Keratinocyte (primary cell): ENCODE measurements around the gene ATP5F1B.

Experiments
- CTCF ChIP-seq, 3 experiments: IDR thresholded peaks in 1 of 3; conservative IDR thresholded peaks in 1 of 3; optimal IDR thresholded peaks in 1 of 3; 2 replicates in 2 of 3; 3 replicates in 1 of 3; pipeline versions ENCODE3 to v1.5.1; 2011; ENCODE audit warnings: low read length in 3 of 3, mild to moderate bottlenecking in 3 of 3, moderate library complexity in 2 of 3, control low read depth in 1 of 3, inconsistent platforms in 1 of 3; ENCODE audit not compliant: insufficient read depth in 2 of 3; ENCODE audit errors: extremely low read depth in 1 of 3
- EZH2 ChIP-seq: IDR thresholded peaks from one replicate; pipeline ENCODE4 v1.6.1; 2012; ENCODE audit warnings: inconsistent platforms, mild to moderate bottlenecking, low read length, moderate library complexity

- TF ChIP-seq CTCF (optimal IDR thresholded peaks at IDR 0.05 in 1 of 3, IDR thresholded peaks at IDR 0.05 in 1 of 3, conservative IDR thresholded peaks at IDR 0.05 in 1 of 3; ENCODE audit: extremely low read depth in 1 of 3, insufficient read depth in 2 of 3, low read length in 3 of 3): no peak
- TF ChIP-seq EZH2: no peak
These were observed 1.1 kb downstream of the ATP5F1B start for GRCh38 chr12:56644654-56645053.
